ENCODE measurements around the gene FBXL15.

- TF ChIP-seq TAF1 (CRISPR knock-in tag; IDR thresholded peaks at IDR 0.05), result no peak
- no peak for TF ChIP-seq TGIF2 (CRISPR knock-in tag; IDR thresholded peaks at IDR 0.05)
- TF ChIP-seq FOXP4 (CRISPR knock-in tag; IDR thresholded peaks at IDR 0.05), result no peak
- no peak for TF ChIP-seq EZH2 (conservative IDR thresholded peaks at IDR 0.05; ENCODE audit: low read depth, low read length)
- no peak for TF ChIP-seq GABPA (IDR thresholded peaks at IDR 0.05; ENCODE audit: low read depth, low read length)
- no peak for TF ChIP-seq GABPA (CRISPR knock-in tag; IDR thresholded peaks at IDR 0.05; ENCODE audit: low read depth)
- no peak for TF ChIP-seq ZNF670 (CRISPR knock-in tag; IDR thresholded peaks at IDR 0.05; ENCODE audit: borderline replicate concordance)
Measured at GRCh38 chr10:102397222-102398171, 23.1 kb upstream of the FBXL15 start.

Data from HepG2 (cell line).